T-cell (primary cell): ENCODE results near the gene CIITA. TPM values are rescaled to one million over a fixed set of nuclear protein-coding genes. Genes with fewer than 3 reads are reported as not detected.

Source experiments
- ATAC-seq, 4 experiments: fragments of 200-7000 bp in 3 of 4; fragments of 150-1000 bp in 1 of 4; cut with Tn5 transposase; replicated peaks in 1 of 4; 1 replicate in 3 of 4; 2 replicates in 1 of 4; pipeline ENCODE4 v1.10.0; 2021; ENCODE audit warnings: moderate library complexity in 3 of 4, mild to moderate bottlenecking in 2 of 4, moderate number of reproducible peaks in 1 of 4
- CTCF ChIA-PET, 2 donors: fragments of 300-600 bp; sonication (Branson Sonifier 250); formaldehyde crosslinking; loops; one replicate each; lab custom pipeline; 2022; ENCODE audit warnings: antibody characterized with exemption in 2 of 2; lab: Charles Lee
- POLR2A ChIA-PET, 2 donors: fragments of 300-600 bp; sonication (Branson Sonifier 250); formaldehyde crosslinking; loops; one replicate each; lab custom pipeline; 2022; ENCODE audit warnings: antibody characterized with exemption in 2 of 2; lab: Charles Lee
- DNase-seq, 35 experiments: peaks; one replicate each; pipeline versions ENCODE4 v3.0.0 to v3.0.0-alpha.2; 2013 to 2023
- H3K27ac ChIP-seq: one replicate; pipeline ENCODE4 v1.5.1; 2013; ENCODE audit warnings: low read length
- H3K27me3 ChIP-seq, 2 experiments: replicated peaks in 1 of 2; 1 replicate in 1 of 2; 2 replicates in 1 of 2; pipeline versions ENCODE4 v1.6.1 to v1.7.0; 2013; ENCODE audit warnings: low read length in 1 of 2, mixed read lengths in 1 of 2; ENCODE audit not compliant: control insufficient read depth in 2 of 2, insufficient read depth in 2 of 2; ENCODE audit errors: extremely low read depth in 1 of 2
- H3K36me3 ChIP-seq, 2 donors: 1 replicate in 1 of 2; 2 replicates in 1 of 2; pipeline versions ENCODE4 v1.6.1 to v1.7.0; 2013; ENCODE audit warnings: low read length in 1 of 2; ENCODE audit not compliant: control insufficient read depth in 2 of 2, insufficient read depth in 1 of 2; ENCODE audit errors: extremely low read depth in 1 of 2
- H3K4me1 ChIP-seq, 2 experiments: 1 replicate in 1 of 2; 2 replicates in 1 of 2; pipeline versions ENCODE4 v1.6.1 to v1.7.0; 2013; ENCODE audit warnings: low read length in 2 of 2, mixed read lengths in 1 of 2; ENCODE audit not compliant: insufficient read depth in 2 of 2, control insufficient read depth in 1 of 2; ENCODE audit errors: extremely low read depth in 1 of 2
- H3K4me3 ChIP-seq, 2 donors: 1 replicate in 1 of 2; 2 replicates in 1 of 2; pipeline versions ENCODE4 v1.5.1 to v1.7.0; 2013; ENCODE audit warnings: mild to moderate bottlenecking in 2 of 2, low read length in 1 of 2, moderate library complexity in 1 of 2; ENCODE audit not compliant: control insufficient read depth in 1 of 2; ENCODE audit errors: extremely low read depth in 1 of 2
- H3K9me3 ChIP-seq: 2 replicates; pipeline ENCODE4 v1.7.0; 2013
- H3K27ac Mint-ChIP-seq, 2 donors: one replicate each; pipeline ENCODE4 v1.8.0; 2020 to 2021; ENCODE audit warnings: mild to moderate bottlenecking in 2 of 2, mixed read lengths in 2 of 2
- H3K27me3 Mint-ChIP-seq, 2 donors: one replicate each; pipeline ENCODE4 v1.8.0; 2021 to 2022; ENCODE audit warnings: mixed read lengths in 2 of 2
- H3K36me3 Mint-ChIP-seq: one replicate; pipeline ENCODE4 v1.8.0; 2021; ENCODE audit warnings: mixed read lengths
- H3K4me1 Mint-ChIP-seq, 3 donors: one replicate each; pipeline ENCODE4 v1.8.0; 2020 to 2022; ENCODE audit warnings: mixed read lengths in 3 of 3, mild to moderate bottlenecking in 1 of 3
- H3K4me3 Mint-ChIP-seq, 3 donors: one replicate each; pipeline ENCODE4 v1.8.0; 2020 to 2022; ENCODE audit warnings: mild to moderate bottlenecking in 3 of 3, mixed read lengths in 3 of 3, moderate library complexity in 3 of 3
- H3K9me3 Mint-ChIP-seq, 3 donors: one replicate each; pipeline ENCODE4 v1.8.0; 2020 to 2022; ENCODE audit warnings: mixed read lengths in 3 of 3
- WGBS: methylation state at CpG from one replicate; pipeline ENCODE4 v1.1.5; 2013; ENCODE audit warnings: missing lambda C conversion rate; ENCODE audit not compliant: insufficient coverage; 5-methylcytosine and 5-hydroxymethylcytosine counted together
- total RNA-seq, 35 experiments: library from RNA in 6 of 35; stranded (reverse) in 6 of 35; fragments of 120-200 nt in 1 of 35; gene quantifications; one replicate each; pipeline versions ENCODE4 v1.2.1 to v1.2.4 and lab custom pipeline; 2013 to 2026

CIITA gene
- total RNA-seq, 5 donors from 2014 or later (not counting 1 experiment from before 2014, with no cell fraction given), result 10.5 to 36.7 (median 12.5) TPM

GRCh38 chr16:10831894-10832886, 44.8 kb upstream of the CIITA start:
- H3K4me3 Mint-ChIP-seq, result no peak overlapping the region
- 87% methylated on average over 4 of the region's 10 CpGs for WGBS
- POLR2A ChIA-PET, result no interaction called here
- H3K4me1 Mint-ChIP-seq, result no peaks in the 10 kb centered on the region
- H3K27me3 Mint-ChIP-seq, result peaks cover 5 to 9% of the 10 kb centered on the region in 2 donors
- H3K9me3 Mint-ChIP-seq, result no peaks in the 10 kb centered on the region
- Histone ChIP-seq H3K4me1 (no peaks in the 10 kb centered on the region), H3K9me3 (no peaks in the 10 kb centered on the region), H3K27ac (no peak overlapping the region), H3K36me3 (no peaks in the 10 kb centered on the region), H3K4me3 (no peak overlapping the region), H3K27me3 (peaks cover 0 to 11% of the 10 kb centered on the region in 2 experiments)
- no peak for ATAC-seq
- no peak for DNase-seq
- no peak overlapping the region for H3K27ac Mint-ChIP-seq
- CTCF ChIA-PET, result interaction anchor here in 1 of 2 donors (0.6 kb wide), 1 partner anchor 1972 kb away, joined by 6 read pairs; the partner anchor contains the start of gene CPPED1
- H3K36me3 Mint-ChIP-seq, result no peaks in the 10 kb centered on the region

GRCh38 chr16:10833271-10833670, 43.7 kb upstream of the CIITA start:
- CTCF ChIA-PET, result no interaction called here
- Histone ChIP-seq H3K4me1 (no peaks in the 10 kb centered on the region), H3K27me3 (peaks cover 0 to 12% of the 10 kb centered on the region in 2 experiments), H3K36me3 (no peaks in the 10 kb centered on the region), H3K9me3 (no peaks in the 10 kb centered on the region), H3K4me3 (no peak overlapping the region), H3K27ac (no peak overlapping the region)
- H3K27me3 Mint-ChIP-seq, result peaks cover 9 to 10% of the 10 kb centered on the region in 2 donors
- no peak for ATAC-seq
- no peaks in the 10 kb centered on the region for H3K9me3 Mint-ChIP-seq
- H3K27ac Mint-ChIP-seq, result no peak overlapping the region
- POLR2A ChIA-PET, result no interaction called here
- no peaks in the 10 kb centered on the region for H3K36me3 Mint-ChIP-seq
- 82% methylated on average over 5 of the region's 5 CpGs for WGBS
- no peak for DNase-seq
- no peak overlapping the region for H3K4me3 Mint-ChIP-seq
- H3K4me1 Mint-ChIP-seq, result no peaks in the 10 kb centered on the region

DNA sequence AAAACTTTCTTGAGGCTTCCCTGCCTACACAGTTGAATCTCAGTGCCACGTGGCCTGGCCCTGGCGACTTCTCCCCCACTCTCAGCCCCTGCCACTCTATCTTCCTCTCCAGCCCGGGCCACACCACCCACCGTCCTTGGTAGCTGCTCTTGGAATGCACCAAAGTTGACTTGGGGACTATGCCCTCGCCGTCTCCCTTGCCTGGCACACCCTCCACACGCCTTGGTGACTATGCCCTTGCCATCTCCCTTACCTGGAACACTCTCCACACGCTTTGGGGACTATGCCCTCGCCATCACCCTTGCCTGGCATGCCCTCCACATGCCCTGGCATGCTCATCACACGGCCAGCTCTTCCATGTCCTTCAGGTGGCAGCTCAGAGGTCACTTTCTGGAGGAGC, 42.9 kb upstream of the CIITA start:
- H3K36me3 ChIP-seq, result no peaks in the 10 kb centered on the region
- Mint-ChIP-seq H3K36me3 (no peaks in the 10 kb centered on the region), H3K4me3 (no peak overlapping the region), H3K9me3 (no peaks in the 10 kb centered on the region), H3K4me1 (no peaks in the 10 kb centered on the region), H3K27ac (no peak overlapping the region), H3K27me3 (peaks cover 9 to 10% of the 10 kb centered on the region in 2 donors)
- WGBS, result 85% methylated on average over 10 of the region's 10 CpGs
- H3K9me3 ChIP-seq, result no peaks in the 10 kb centered on the region
- ChIA-PET POLR2A (no interaction called here), CTCF (no interaction called here)
- ATAC-seq (no peak), DNase-seq (no peak)
- no peak overlapping the region for H3K27ac ChIP-seq
- H3K4me1 ChIP-seq, result no peaks in the 10 kb centered on the region
- H3K4me3 ChIP-seq, result no peak overlapping the region
- peaks cover 0 to 15% of the 10 kb centered on the region in 2 experiments for H3K27me3 ChIP-seq

- Histone ChIP-seq H3K27ac (no peak overlapping the region), H3K9me3 (no peaks in the 10 kb centered on the region), H3K27me3 (peaks cover 0 to 15% of the 10 kb centered on the region in 2 experiments), H3K36me3 (no peaks in the 10 kb centered on the region), H3K4me3 (no peak overlapping the region), H3K4me1 (no peaks in the 10 kb centered on the region)
- ATAC-seq (no peak), DNase-seq (no peak)
- CTCF ChIA-PET, result no interaction called here
- Mint-ChIP-seq H3K27me3 (peaks cover 9 to 10% of the 10 kb centered on the region in 2 donors), H3K36me3 (no peaks in the 10 kb centered on the region), H3K27ac (no peak overlapping the region), H3K9me3 (no peaks in the 10 kb centered on the region), H3K4me3 (no peak overlapping the region), H3K4me1 (no peaks in the 10 kb centered on the region)
- WGBS, result no CpG with 5 or more reads among the region's 1 CpG
- POLR2A ChIA-PET, result no interaction called here
Observed at GRCh38 chr16:10834766-10835165, 42.2 kb upstream of the CIITA start.

DNA sequence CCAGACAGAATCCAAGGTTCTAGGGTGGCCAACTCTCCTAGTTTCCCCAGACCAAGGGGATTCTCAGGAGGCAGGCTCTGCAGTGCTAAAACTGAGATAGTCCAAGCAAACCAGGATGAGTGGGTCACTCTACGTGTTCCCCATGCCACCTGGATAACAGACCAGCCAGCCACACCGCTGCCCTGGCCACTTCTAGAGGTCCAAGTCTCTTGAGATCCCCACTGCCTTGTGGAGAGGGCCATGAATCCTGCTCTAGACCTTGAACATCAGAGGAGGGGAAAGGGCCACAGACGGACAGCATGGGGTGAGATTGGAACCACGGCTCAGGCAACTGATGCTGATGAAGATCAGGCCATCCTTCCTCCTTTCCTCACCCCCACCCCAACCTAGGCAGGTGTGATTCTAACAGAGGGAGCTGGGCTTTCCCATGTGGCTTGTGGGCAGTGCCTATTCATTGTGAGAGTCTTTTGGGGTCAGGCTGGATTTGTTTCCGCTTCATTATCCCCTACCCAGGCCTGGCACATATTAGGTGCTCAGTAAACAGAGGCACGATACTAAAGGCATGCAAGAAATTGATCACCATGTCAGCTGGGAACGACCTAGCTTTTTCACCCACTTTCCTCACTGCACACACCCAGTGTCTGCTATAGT, 41.6 kb upstream of the CIITA start:
- Histone ChIP-seq H3K27ac (no peak overlapping the region), H3K9me3 (no peaks in the 10 kb centered on the region), H3K4me3 (no peak overlapping the region), H3K4me1 (no peaks in the 10 kb centered on the region), H3K36me3 (no peaks in the 10 kb centered on the region), H3K27me3 (peaks cover 0 to 15% of the 10 kb centered on the region in 2 experiments)
- no peak for DNase-seq
- no peak for ATAC-seq
- CTCF ChIA-PET, result no interaction called here
- H3K36me3 Mint-ChIP-seq, result no peaks in the 10 kb centered on the region
- H3K4me1 Mint-ChIP-seq, result no peaks in the 10 kb centered on the region
- peaks cover 9 to 10% of the 10 kb centered on the region in 2 donors for H3K27me3 Mint-ChIP-seq
- H3K9me3 Mint-ChIP-seq, result no peaks in the 10 kb centered on the region
- WGBS, result 79% methylated on average over 3 of the region's 7 CpGs
- no peak overlapping the region for H3K4me3 Mint-ChIP-seq
- no peak overlapping the region for H3K27ac Mint-ChIP-seq
- POLR2A ChIA-PET, result no interaction called here

DNA sequence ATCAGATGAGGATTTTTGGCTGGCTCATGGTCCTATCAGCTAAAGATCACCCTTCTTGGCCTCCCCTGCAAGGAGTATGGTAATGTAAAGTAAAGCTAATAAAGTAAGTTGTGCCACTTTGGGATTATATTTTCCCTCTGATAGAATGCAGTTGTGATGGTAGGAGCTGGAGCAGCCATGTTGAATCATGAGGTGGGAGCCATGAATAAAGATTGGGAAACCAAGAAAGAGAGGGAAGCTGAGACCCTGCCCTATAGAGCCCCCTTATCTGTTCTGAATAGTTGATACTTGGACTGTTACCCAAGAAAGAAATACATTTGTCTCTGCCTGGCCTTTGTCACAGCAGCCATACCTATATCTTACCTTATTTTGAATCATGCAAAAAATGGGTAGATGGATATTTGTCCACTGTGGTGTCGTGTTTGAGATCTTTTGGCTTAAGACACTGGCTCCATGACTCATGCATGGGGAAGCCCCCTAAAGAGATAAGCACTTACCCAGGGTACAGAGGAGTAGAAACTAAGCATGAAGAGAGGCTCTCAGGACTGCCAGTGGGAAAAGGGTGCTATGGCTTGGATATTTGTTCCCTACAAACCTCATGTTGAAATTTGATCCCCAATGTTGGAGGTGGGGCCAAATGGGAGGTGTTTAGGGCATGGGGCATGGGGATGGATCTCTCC, 40.7 kb upstream of the CIITA start:
- Histone ChIP-seq H3K36me3 (no peaks in the 10 kb centered on the region), H3K27me3 (peaks cover 0 to 19% of the 10 kb centered on the region in 2 experiments), H3K4me1 (no peaks in the 10 kb centered on the region), H3K9me3 (no peaks in the 10 kb centered on the region), H3K4me3 (no peak overlapping the region), H3K27ac (no peak overlapping the region)
- H3K4me1 Mint-ChIP-seq, result no peaks in the 10 kb centered on the region
- ChIA-PET POLR2A (no interaction called here), CTCF (no interaction called here)
- H3K4me3 Mint-ChIP-seq, result no peak overlapping the region
- no peaks in the 10 kb centered on the region for H3K36me3 Mint-ChIP-seq
- H3K27ac Mint-ChIP-seq, result no peak overlapping the region
- no peak for DNase-seq
- peaks cover 9 to 14% of the 10 kb centered on the region in 2 donors for H3K27me3 Mint-ChIP-seq
- WGBS, result no CpG with 5 or more reads among the region's 1 CpG
- ATAC-seq, result no peak
- no peaks in the 10 kb centered on the region for H3K9me3 Mint-ChIP-seq
